Inflammatory macrophage treated with lipopolysaccharide for 4 hours (primary cell): ENCODE data around the gene EYA2.

Experiments
- DNase-seq: peaks from one replicate; pipeline ENCODE4 v3.0.0-alpha.2; 2020

EYA2 gene

DNA sequence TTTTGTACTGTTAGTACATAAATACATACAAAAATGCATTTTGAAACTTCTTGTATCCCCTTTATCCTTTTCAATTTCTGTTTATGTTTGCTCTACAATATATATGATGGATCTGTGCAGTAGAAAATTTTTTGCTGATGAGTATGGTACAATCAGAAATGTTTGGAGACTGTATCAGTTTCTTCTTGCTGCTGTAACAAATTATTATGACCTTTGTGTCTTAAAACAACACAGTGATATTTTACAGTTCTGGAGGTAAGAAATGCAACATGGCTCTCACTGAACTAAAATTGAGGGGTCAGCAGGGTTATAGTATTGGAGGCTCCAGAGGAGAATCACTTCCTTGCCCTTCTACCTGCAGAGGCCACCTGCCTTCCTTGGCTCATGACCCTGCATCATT is 184.4 kb downstream of the EYA2 start:
- no peak for DNase-seq

DNA sequence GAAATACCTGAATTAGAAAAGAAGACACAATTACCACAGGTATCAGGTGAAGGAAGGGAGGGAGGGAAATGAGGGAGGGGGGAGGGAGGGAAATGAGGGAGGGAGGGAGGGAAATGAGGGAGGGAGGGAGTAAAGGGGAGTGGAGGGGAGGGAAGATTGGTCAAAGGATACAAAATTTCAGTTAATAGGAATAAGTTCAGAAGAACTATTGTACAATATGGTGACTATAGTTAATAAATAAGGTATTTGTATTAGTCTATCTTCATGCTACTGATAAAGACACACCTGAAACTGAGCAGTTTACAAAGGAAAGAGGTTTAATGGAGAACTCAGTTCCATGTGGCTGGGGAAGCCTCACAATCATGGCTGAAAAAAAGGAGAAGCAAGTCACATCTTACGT is 185.7 kb downstream of the EYA2 start:
- no peak for DNase-seq

DNA sequence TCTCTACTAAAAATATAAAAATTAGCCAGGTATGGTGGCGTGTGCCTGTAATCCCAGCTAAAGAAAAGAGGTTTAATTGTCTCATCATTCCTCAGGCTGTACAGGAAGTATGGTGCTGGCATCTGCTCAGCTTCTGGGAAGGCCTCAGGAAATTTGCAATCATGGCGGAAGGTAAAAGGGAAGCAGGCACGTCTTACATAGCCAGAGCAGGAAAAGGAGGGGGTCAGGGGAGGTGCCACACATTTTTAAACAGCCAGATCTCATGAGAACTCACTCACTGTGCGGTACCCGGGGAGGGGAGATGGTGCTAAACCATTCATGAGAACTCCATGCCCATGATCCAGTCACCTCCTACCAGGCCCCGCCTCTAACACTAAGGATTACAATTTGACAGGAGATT is 191.7 kb downstream of the EYA2 start:
- DNase-seq, result no peak

DNA sequence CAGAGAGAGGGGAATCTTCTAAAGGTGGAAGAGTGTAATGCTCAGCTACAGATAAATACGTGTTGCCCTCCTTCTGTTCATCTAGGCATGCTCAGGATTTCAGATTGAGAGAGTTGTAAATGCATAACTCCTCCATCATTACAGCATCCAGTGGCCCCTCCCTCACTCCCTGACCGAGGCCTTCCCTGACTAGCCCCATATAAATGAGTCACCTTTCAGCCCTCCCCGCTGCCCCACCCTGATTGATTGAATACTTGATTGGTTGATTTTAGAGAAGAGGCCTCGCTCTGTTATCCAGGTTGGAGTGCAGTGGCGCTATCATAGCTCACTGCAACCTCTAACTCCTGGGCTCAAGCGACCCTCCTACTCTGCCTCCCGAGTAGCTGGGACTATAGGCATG is 193.7 kb downstream of the EYA2 start:
- DNase-seq, result no peak

DNA sequence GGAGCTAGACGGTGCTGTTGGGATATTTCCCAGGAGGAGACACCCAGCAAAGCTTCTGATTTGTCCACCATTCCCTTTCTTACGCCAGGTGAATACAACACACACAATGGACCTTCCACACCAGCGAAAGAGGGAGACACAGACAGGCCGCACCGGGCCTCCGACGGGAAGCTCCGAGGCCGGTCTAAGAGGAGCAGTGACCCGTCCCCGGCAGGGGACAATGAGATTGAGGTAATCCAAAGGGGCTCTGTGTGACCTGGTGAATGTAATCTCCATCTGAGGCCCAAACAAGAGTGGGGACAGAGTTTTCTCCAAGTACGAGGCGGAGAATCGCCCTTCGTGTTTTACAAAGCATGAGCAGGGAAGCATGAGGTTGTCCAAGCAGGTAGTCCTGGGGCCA is 194.5 kb downstream of the EYA2 start:
- DNase-seq, result no peak

DNA sequence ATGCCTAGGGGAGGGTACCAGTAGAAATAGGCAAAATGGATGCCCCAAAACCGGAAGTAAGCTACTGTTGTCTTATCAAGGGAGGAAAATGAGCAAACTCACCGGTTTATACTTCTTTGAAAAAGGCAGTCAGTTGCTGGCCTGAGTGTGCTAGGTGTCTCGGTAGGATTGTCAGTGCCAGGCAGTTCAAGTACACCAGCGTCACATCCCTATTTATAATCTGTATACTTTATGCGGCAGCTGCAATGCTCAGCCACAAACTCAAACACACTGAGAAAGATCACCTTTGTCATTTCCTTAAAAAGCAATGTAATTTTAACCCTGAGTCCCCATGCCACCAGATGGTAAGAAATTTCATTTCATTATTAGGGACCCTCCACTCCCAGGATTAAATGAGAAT is 196.2 kb downstream of the EYA2 start:
- no peak for DNase-seq

DNA sequence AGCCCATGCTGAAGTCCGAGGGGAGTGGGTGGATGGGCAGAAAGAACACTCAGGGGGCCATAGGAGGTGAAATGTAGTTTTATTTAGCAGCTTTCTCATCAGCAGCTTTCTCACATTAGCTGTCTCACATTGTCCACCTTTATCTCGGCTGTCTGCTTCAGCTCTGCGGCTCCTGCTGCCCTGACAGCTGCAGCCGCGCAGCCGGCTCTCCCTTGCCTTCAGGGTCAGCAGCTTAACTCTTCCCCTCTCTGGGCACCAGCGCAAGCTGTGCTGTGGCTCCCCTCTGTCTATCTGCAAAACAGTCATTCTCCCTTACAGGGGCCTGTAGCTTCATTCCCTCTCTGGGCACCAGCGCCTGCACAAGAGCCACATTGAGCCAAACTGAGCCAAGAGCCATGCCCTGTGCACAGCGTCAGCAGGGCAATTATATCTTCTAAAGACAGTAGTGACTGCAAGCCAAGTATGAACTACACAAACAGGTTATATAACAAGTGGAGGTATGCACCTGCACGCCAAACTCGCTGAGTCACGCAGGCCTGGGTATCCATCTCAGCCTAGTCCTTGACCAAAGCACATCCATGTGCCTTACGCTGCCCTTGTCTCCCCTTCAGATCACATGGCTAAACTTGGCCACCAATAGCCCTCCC is 198.8 kb downstream of the EYA2 start:
- DNase-seq, result no peak

DNA sequence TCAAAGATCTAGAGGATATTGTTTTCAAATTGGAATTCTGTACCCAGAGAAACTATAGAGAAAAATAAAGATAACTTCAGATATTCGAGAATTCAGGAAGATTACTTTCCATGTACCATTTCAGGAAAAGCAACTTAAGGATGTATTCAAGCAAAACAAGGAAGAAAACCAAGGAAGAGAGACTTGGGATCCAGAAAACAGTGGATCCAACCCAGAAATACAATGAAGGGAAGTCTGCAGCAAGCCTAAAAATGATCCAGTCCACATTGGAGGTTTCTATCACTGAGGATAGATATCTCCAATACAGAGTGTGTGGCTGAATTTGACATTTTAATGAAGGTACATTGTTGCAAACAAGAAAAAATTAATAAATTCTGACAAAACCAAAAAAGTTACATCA is 201.0 kb downstream of the EYA2 start:
- no peak for DNase-seq

DNA sequence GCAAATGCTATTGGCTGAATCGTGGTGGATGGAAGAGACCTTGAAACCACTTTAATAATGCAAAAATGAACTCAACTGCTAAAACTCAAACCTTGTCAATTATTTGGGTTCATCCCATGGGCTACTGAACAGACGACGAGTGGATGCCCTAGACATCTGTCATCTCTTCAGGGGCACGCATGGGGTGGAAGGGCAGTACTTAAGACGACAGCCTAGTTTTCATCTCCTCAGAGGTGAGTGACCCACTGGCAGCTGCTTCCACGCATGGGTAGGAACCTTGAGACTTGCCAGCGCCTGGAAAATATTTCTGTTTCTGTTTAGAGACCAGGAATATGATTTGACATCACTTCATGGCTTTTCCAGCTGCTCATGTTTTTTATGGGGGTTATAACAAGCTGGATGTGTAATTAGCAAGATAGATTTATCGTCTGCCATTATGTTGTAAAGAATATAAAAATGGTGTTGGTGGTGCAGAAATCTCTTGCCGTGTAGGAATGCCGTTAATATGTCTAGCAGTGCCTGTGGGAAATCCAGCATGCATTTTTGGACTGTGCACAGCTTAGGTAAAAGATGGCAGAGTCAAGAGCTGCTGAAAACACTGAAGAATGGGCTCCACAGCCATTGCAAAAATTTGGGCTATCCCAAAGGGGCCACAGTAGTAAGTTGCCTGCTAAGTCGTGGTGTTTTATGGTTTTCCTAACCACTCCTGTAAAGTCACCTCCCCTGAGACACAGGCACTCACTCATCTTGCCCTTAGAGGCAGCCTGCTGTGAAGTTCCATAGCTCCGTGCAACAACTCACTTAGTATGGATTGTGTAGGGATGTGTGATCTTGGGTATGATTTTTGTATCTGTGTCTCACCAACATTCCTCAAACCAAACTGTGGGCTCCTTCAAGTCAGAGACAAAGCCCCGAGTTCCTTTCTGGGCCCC is 203.3 kb downstream of the EYA2 start:
- DNase-seq, result no peak

DNA sequence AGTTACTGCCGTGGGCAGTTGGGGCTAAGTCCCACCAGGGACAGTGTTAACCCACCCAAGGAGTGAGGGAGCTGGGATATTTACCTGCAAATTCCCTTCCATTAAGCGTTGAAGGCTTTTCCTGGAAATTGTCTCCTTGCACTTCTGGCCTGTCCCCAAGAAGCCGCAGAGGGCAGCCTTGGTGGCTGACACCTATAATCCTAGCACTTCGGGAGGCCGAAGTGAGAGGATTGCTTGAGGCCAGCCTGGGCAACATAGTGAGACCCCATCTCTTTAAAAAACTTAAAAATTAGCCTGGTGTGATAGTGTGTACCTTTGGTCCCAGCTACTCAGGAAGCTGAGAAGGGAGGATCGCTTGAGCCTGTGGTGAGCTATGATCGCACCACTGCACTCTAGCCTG is 204.4 kb downstream of the EYA2 start:
- no peak for DNase-seq

DNA sequence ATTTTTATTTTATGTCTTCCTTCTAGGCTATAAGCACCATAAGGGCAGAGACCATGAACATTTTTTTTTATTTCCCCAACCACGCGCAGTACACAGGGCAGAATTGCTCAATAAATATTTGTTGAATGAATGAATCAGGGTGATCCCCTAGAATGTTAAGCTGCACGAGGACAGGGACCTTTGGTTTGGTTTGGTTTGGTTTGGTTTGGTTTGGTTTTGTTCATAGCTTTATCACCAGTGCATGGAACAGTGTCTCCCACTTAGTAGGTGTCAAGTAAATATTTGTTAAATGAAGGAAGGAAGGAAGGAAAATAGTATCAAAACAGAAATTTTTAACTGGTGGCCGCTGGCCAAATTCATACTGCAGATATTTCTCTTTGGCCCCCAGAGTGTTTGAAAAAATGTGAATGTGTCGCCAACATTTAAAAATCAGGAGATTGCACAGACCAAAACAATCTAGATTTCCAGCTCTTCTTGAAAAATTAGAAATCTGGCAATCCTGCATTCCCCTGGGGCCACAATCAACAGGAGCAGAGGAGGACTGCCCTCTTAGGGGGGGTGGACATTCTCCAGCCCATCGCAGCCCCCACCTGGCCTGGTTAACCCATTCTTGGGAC is 205.3 kb downstream of the EYA2 start:
- DNase-seq, result no peak

DNA sequence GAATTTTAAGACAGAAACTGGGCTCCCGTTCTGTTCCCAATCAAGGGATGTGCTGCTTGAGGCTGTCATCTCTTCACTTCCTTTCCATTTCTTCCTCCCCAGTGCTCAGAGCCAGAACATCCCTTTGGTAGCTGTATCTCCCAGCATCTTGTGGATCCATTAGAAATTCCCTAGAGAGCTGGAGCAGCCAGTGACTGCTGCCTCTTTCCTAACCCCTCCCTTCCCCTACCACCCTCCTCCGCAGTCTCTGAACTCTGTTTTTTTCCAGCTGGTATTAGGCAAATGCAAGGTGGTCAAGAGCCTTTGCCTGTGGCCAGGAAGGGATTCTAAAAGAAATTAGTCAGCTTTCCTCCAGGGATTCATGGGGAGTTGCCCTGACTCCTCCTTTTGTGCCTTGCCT is 208.0 kb downstream of the EYA2 start:
- DNase-seq, result no peak

DNA sequence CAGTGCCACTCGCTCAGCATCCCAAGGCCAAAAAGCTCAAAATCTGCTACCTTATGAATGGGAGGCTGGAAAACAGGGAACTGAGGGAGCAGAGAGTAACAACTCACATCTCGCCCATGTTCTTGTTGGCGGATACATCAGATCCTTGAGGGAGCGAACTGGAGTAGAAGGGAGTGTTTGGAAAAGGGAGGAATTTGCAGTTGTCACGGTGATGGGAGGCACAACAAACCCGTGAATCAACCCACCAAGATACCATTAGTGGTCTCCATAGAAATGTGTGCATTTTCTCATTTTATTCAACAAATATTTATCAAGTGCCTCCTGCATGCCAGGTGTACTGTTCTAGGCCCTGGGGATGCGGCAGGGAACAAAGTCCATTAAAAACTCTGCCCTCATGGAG is 212.1 kb downstream of the EYA2 start:
- DNase-seq, result no peak

DNA sequence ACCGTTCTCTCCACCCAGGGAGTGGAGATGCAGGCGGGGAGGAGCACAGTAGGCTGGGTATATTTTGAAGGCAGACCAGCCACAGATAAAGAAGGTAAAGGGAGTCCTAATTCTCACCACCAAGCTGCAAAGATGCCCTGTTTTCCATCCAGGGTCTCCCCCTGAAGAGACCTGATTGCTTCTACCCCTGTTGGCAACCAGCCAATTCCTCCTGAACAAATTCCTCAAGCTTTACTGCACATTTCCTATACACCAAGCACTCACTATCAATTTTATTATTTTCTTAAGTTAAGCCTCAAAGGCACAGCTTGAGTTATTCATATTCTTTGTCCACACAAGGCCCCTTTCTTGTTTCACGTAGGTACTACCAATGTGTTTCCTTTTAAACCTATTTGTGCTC is 214.4 kb downstream of the EYA2 start:
- no peak for DNase-seq

DNA sequence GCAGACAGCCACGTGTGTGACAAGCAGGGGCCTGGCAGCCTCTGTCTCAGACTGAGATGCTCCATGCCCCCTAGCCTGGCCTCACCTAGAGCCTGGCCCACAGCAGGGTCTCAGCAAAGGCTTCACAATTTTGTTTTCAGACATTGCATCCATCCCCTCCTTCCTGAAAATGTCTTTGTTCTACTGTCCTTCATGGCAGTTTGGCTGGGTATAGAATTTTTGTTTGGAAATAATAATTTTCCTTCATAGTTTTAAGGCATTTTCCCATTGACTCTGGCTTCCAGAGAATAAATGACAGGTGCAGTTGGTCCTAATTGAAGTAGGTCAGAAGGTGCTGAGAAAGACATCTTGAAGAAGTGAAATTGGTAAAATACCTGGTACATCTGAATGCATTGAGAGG is 216.2 kb downstream of the EYA2 start:
- no peak for DNase-seq

DNA sequence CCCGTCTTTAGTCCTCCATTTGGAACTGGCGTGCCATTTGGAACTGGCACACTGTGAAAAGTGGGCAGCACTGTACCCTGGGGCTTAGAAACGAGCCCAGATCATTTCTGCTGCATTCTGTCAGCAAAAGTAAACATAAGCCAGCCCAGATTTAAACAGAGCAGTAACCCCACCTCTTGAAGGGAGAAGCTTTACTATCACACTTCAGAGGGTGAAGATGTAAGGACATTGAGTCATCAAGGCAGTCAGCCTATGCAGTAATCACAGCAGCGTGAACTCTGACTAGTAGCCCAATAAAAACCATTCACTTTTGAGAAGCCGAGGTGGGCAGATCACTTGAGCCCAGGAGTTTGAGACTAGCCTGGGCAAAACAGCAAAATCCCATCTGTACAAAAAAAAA is 216.9 kb downstream of the EYA2 start:
- no peak for DNase-seq

DNA sequence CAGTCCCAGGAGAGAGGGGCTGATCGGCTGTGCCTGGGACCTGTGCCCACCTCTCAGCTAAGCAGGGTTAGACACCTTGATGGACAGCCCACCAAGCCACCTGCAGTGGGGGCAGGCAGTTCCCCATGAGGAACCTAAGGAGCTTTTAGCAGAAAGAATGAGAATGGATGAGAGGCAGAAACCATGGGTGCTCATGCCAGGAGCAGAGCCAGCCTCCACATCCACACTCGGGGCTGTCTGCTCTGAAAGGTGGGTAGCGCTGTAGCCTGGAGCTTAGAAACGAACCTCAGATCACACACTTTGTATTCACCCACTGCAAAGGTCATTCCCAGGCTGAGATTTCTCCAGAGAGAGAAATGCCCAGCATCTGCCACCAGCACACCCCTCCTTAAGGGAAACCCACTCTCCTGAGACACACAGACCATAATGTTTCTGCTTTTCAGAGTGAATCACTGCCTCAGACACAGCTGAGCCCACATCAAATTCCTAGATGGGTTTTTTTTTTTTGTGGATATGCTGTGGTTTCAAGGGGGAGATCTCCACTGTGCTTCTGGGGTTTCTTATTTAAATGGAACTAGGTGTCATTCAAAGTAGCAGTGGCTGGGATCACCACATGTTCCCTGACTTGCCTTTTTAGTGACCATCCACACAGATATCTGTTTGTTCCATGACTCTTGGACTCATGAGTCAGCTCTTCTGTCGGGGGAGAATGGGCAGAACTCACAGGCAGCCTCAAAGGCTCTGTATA is 218.9 kb downstream of the EYA2 start:
- DNase-seq, result no peak

DNA sequence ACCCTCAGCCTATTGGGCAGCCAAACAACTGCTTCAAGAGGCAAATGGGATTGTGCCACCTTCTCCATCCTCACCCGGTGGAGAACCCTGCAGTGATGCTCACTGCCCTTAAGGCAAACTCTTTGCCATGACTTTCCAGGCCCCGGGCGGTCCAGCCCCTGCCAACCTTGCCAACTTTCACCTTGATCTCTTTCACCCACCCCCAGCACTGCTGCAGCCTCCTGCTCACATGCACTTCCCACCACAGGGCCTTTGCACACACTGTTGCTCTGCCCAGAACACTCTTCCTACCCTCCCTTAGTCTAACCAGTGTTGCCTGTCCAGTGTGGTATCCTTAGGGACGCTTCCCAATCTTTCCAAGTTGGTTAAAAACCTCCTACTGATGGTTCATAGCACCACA is 221.1 kb downstream of the EYA2 start:
- no peak for DNase-seq

DNA sequence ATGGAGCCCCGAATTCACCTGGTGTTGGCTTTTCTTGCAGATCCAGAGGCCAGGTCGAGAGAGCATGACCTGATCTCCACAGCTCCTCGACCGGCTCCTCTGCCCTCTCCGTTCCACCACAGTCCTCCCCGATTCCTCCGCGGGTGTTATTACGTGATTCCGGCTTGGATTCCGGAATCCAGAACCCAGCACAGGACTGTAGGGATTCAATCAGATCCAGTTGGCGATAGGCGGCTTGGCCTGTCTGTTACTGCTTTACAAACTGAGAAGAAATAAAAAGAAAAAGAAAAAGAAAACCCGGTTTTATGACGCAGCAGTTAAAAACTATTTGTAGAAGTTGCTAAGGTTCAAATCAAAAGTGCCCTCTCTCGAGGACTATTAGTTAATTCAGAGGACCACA is 222.7 kb downstream of the EYA2 start:
- DNase-seq, result no peak

DNA sequence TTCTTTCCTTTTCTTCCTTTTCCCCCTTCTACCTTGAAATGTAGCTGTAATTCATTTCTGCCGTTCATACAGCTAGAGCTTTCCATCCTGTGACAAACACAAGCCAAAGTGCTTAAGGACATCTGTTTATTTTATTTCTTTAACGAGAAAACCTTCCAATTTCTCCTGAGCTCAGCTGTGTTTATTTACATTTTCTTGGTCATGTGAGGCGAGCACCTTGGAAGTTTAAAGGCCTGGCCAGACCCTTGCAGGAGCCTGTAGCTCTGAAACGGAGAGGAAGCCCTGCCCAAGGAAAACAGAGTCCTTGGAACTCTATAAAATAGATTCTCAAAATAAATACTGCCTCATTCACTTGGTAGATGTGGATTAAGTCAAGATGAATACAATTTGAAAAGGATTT is 223.1 kb downstream of the EYA2 start:
- DNase-seq, result no peak

DNA sequence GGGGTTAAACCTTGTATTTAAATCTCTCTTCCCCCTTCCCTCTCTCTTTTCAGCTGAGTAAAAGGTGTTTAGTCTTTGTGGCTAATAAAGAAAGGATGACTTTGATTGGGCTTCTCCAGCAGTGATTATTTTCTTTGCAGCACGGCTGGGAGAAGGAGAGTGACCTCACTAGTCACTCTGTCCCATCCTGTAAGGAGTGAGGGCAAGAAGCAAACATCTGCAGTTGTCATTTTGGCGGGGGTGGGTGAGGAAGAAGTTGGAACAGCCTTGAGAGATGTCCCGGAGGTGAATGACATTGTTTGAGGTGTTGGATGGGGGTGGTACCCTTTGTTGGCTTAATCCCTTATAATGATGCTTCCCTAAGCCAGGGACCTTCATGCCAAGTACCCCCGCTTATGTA is 223.6 kb downstream of the EYA2 start:
- peak; percentile 45 for DNase-seq

DNA sequence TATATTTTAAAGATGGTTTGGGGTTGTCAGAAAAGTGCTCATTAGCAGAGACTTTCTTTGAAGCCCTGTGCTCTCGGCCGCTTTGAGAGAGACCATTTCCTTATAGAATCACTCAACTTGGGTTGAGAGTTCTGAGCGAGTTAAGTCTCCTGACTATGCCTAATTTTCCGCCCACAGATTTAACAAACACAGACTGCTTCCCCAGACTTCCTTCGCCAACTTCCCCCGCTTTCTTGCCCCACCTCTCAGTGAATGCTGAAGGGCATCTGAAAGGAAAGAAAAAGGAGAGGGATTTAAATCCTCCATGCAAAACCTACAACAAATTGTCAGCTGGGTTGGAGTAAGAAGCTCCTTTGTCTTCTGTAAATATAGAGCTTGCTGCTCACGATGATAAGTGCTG is 224.0 kb downstream of the EYA2 start:
- DNase-seq, result peak; percentile 93

DNA sequence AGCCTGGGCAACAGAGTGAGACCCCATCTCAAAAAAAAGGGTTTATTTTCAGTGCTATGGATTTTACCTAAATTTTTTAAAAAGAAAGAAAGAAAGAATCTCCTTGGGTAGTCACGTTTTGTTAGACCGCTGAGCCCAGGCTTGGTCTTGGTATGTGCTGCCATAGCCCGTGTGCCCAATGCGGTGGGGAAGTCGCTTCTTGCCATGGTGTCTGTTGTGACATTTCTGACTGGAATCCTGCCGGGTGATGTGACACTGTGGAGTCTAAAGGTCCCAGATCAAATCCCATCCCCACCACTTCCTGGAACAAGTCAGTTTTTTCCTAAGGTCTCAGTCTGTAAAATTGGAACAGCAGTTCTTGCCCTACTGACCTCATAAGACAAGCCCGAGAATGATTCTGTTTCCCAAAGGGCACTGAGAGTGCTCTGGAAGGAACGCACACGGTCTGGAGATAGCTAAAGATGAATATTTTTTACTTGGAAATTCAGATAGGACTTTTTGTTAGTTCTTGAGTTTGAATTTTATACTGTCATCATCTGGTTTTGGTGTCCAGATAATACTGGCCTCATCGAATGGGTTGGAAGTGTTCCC is 225.8 kb downstream of the EYA2 start:
- DNase-seq, result no peak
